HG03064 (cell line): ENCODE data around the gene HOXB1.

ENCODE experiments used
- ATAC-seq: cut with Tn5 transposase; IDR thresholded peaks from one replicate; pipeline ENCODE4 v1.9.1; 2021; ENCODE audit warnings: low read depth; ENCODE audit not compliant: unreplicated experiment

HOXB1 gene

GRCh38 chr17:48555258-48556228 is 24.7 kb upstream of the HOXB1 start:
- no peak for ATAC-seq

DNA sequence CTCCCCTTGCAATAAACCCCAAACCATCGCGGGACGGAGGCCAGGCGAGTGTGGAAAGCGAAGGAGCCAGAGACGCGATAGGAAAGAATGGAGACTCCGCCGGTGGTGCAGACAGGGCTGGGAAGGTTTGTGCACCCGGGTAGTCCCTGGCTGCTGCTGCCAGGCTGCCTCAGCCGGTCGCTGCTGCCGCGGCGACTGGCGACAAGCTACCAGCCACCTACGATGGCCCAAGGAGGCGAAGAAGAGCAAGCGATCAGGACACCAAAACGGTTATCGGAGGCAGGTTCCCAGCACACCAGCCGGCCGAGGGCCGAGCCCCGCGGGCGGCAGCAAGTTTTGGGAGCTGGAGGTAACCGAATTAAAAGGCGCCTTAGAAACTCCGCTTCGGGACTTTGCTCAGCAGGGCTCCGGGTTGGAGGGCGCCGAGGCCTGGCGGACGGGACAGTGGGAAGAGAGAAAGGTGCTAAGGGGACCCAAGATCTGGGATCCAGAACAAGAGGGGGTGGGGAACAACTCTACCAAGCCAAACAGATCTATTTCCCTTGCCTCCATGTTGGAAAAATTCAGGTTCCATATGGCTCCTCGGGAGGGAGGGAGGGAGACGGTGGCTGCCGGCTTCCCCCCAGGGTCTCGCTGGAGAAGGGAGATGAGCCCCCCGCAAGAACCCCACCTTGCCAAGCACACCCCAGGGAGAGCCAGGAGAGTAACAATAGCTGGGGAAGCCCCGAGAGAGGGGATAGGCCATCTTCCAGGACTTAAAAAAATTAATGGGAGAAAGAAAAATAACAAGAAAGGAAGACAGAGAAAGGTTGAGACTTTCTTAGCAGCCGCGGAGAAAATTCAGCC is 23.8 kb upstream of the HOXB1 start:
- no peak for ATAC-seq

- no peak for ATAC-seq
Measured at GRCh38 chr17:48553826-48554225, 23.0 kb upstream of the HOXB1 start.

DNA sequence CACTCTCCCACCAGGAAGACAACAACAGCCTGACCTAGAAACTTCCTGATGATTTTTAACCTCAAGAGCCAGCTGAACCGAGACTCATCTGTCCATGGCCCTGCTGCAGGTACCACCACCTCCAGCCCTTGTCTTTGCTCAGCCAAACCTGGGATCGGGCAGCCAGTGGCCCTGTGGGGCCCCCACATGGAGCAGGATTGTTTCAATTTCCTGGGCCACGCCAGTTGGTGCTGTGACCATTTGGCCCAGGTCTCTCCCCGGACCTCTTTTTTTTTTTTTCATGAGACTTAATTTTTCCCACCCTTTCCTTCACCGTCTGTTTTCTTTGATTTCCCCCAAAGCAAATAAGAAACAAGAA is 22.4 kb upstream of the HOXB1 start:
- ATAC-seq, result no peak

- ATAC-seq, result no peak
Measured at GRCh38 chr17:48552466-48553189, 21.8 kb upstream of the HOXB1 start.

GRCh38 chr17:48551596-48552465 is 21.0 kb upstream of the HOXB1 start:
- no peak for ATAC-seq

GRCh38 chr17:48551214-48551555 is 20.4 kb upstream of the HOXB1 start:
- ATAC-seq, result no peak

DNA sequence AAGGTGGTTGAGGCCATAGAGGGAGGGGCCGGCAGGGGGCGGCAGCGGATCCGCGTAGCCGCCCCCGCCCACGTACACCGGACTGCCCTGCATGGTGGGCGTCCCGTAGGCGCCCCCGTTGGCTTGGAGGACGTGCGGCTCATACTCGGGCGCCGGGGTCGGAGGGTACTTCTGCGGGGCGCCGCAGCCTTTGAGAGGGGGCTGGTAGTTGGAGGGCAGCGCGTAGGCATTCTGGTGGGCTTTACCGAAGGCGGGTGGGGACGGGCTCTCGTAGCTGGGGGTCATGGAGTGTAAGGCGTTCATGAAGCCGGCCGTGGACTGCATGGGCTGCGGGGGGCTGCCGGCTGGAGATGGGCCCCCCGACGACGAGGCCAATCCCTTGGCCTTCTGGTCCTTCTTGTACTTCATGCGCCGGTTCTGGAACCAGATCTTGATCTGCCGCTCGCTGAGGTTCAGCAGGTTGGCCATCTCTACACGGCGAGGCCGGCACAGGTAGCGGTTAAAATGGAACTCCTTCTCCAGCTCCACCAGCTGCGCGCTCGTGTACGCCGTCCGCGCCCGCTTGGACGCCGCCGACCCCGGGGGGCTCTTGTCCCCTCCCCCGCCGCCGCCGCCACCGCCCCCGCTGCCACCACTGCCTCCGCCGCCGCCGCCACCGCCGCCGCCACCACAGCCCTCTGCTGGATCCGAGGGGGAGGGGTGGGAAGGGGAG is 19.8 kb upstream of the HOXB1 start:
- no peak for ATAC-seq

GRCh38 chr17:48549914-48550501 is 19.2 kb upstream of the HOXB1 start:
- no peak for ATAC-seq

GRCh38 chr17:48549281-48549630 is 18.4 kb upstream of the HOXB1 start:
- ATAC-seq, result no peak

- ATAC-seq, result no peak
Measured at GRCh38 chr17:48548523-48549280, 17.9 kb upstream of the HOXB1 start.

DNA sequence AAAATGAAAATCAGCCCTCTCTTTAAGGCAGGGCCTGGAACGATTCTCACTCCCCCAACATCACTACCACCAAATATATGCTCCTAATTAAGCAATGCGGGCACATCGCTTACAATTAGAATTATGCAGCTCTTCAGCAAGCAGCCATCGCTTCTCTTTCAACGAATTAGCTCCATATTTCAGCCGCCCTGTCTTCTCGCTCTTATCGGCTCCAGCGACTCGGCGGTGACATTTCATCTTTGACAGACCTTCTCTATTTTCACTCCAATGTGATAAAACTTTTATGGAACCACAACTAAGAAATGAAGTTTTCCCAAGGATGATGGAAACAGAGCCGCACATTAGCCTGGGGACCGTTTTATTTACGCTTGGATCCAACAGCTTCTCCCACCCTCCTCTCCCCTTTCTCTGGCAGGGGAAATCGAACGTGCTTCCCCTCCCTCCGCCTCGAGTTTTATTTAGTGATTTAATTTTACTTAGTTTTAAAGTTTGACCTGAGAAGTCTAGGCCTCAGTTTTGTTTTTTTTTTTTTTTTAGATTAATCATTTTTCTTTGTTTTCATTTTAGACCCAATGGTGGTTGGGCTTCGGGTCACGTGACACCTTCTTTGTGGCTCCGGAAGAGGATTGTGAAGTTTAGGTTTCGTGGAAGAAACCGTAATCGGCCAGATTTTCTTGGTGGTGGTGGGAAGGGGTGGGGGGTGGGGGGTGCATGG is 17.2 kb upstream of the HOXB1 start:
- ATAC-seq, result no peak

DNA sequence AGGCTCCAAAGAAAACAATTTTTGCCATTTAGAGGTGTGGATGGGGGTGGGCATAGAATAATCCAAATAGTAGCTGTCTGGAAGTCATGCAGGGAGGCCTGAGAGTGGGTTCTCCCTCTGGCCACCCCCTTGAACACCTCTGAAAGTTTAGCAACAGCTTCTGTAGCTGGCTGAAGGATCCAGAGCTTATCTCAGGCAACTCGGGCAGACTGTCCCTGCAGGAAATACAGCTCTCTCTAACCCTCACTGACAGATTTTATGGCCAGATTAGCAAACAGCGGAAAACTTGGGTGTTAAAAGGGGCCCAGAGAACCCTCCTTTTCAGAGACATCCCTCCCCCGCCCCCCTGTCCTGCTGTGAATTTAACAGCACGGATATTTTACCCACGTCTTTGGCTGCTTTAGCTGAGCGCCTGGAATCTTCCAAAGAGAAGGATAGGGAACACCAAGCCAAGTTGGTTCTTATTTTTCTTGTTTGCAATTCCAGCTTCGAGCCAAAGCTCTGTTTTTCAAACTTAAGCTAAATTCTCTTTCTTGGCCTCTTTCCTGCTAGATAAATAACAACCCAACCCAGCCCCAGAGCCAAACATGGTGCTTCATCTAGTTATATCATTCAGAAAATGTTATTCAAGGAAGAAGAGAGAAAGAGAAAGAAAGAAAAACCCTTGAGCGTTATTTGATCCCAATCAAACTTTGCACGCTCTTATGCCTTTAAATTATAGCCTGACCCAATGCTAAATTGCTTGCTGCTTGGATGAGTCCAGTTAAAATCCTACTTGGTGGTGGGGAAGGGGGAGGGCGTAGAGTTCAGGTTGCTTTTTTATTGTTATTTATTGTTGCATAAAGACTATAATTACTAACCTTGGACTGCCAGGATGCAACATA is 16.4 kb upstream of the HOXB1 start:
- ATAC-seq, result no peak

DNA sequence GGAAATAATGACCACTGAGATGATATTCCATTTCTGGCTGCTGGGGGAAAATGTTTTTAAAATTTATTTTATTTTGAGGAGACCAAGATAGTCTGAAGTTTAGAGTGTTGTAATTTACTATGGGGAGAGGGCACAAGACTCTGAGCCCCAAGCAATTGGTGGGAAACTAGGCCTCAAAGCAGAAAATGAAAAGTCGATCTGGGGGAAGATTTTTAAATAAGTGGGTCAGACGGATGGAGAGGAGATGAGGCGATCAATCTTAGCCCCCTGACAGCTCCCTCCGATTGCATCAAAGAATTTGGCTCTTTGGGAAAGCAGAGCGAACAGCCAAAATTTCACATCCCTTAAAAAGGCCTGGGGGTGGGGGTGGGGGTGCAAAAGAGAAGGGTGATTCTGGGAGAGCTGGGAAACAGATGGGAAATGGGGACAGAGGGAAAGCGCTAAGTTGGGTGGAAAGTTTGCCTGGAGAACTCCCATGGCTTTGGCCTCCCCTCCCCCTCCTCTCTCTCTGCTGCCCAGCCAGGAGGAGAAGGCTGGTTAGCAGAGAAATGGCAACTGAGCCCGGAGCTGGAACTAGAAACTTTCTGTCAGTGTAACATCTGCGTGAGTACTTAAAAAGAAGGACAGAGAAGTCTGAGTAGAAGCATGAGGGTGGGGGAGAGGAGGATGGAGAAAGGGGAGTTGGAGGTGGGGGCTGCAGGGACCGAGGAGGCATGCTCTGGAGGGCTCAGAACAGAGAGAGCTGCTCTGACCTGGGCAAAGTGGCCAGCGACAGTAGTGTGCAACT is 15.5 kb upstream of the HOXB1 start:
- ATAC-seq, result no peak

DNA sequence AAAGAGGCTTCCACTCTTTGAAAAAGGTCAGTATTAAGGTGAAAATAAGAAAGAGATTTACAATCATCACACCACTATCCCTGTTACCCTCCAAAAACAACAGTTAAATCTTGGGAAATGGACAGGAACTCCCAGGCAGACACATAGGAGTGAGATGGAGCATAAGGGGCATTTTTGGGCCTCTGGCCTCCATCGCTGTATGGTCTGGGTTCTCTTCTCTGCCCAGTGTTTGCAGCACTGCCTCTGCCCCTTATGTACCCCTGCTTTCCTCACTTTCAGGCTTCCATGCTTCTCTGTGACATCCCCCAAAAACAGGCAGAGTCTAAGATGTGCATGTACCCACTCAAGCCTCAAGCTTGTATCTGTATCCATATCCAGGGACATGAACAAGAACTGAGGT is 14.7 kb upstream of the HOXB1 start:
- ATAC-seq, result no peak

DNA sequence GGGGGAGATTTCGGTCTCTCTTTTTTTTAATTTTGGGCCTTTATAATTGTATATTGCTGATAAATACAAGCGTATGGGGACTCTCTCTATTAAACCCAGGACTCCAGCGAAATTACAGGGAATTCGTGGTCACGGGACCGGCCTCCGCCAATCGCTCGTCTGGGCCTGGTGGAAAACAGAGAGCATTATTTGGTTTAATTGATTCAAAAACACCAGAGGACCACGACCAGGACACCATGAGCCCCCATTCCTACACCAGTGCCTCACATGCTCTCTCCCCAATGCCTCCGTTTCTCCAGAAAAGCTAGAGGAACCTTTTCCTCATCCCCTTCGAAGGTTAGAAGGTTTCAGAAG is 14.2 kb upstream of the HOXB1 start, which contains the start of gene HOXB2:
Gene HOXB2 (minus strand): TSS at position 88 of the 354 bp plus-strand sequence. CDS start 198 bp downstream, outside the sequence.
- no peak for ATAC-seq
